Measurements from ENCODE around the gene USP9Y.
"Not testable (repeated sequence)": the region's sequence is repeated elsewhere in the genome, so short reads cannot be mapped to it uniquely, and the experiment has no call there.

The USP9Y gene

GRCh38 chrY:12701181-12701695 lies at the start of gene USP9Y:
Gene USP9Y (plus strand): TSS chrY:12701231. CDS start chrY:12709448, 8,217 bp downstream.
- DNase-seq (ENCODE audit: low spot score) = no peak

DNA sequence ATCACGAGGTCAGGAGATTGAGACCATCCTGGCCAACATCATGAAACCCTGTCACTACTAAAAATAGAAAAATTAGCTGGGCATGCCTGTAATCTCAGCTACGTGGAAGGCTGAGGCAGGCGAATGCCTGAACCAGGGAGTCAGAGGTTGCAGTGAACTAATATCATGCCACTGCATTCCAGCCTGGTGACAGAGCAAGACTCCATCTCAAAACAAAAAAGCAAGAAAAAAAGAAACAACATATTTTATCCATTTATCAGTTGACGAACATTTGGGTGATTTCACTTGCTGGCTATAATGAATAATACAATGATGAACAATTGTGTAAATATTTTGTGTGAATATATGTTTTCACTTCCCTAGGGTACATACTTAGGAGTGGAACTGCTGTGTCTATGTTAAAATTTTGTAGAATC lies 49.4 kb upstream of the USP9Y start:
- DNase-seq (ENCODE audit: low spot score) = no peak

GRCh38 chrY:12661745-12662681 lies 39.0 kb upstream of the USP9Y start:
- no peak for DNase-seq (ENCODE audit: low spot score)

- DNase-seq (ENCODE audit: low spot score) = no peak
These were observed 38.1 kb upstream of the USP9Y start for GRCh38 chrY:12662745-12663591.

DNA sequence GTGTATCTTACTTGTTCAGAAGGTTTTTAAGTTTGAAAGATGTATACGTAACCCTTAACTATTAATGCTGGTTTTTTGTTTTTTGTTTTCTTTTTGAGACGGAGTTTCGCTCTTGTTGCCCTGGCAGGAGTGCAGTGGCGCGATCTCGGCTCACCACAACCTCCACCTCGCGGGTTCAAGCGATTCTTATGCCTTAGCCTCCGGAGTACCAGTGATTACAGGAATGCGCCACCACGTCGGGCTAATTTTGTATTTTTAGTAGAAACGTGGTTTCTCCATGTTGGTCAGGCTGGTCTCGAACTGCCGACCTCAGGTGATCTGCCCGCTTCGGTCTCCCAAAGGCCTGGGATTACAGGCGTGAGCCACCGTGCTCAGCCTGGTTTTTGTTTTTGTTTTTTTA lies 37.2 kb upstream of the USP9Y start:
- not testable (repeated sequence) for DNase-seq (ENCODE audit: low spot score)

DNA sequence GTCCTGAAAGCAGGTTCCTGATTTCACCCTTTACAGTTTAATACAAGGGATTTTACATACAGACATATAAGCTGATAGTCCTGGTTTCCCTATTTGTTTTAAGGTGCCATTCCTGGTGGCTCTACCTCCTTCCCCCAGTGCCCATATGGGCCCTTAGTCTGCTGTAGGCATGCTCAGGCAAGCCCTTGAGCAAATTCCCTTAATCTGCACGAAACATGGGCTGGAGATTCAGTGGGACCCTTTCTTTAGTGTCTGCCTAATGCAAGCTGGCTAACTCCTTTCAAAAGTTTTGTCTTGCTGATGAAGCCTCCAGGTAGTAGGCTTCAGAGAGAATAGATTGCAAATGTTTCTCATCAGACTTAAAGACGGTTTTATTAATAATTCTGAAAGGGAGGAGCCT lies 22.9 kb upstream of the USP9Y start:
- DNase-seq (ENCODE audit: low spot score) = no peak

- DNase-seq (ENCODE audit: low spot score) = no peak
These were observed 19.5 kb upstream of the USP9Y start for GRCh38 chrY:12681535-12681934.

GRCh38 chrY:12688337-12688736 lies 12.7 kb upstream of the USP9Y start:
- DNase-seq (ENCODE audit: low spot score) = no peak

DNA sequence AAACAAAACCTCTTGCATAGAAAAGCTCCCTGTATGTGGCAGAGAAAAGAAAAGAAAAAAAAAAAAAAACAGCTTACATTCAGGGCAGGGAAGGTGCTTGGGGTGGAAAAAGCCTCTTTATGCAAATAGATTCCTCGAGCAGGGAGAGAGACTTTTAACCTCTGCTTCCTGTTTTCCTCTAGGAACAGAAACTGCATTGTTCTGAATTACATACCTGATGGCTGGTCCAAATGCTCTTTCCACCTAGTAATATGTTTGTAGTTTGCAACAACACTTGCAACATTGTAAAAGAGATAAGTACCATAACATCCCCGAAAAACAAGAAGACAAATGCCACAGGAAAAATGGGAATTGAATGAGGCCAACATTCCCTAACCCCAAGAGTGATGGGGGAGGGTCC lies 944 bp upstream of the USP9Y start:
- no peak for DNase-seq (ENCODE audit: low spot score)

GRCh38 chrY:12702174-12702573 lies 1.1 kb downstream of the USP9Y start:
- no peak for DNase-seq (ENCODE audit: low spot score)

GRCh38 chrY:12710460-12710859 lies 9.4 kb downstream of the USP9Y start:
- no peak for DNase-seq (ENCODE audit: low spot score)

DNA sequence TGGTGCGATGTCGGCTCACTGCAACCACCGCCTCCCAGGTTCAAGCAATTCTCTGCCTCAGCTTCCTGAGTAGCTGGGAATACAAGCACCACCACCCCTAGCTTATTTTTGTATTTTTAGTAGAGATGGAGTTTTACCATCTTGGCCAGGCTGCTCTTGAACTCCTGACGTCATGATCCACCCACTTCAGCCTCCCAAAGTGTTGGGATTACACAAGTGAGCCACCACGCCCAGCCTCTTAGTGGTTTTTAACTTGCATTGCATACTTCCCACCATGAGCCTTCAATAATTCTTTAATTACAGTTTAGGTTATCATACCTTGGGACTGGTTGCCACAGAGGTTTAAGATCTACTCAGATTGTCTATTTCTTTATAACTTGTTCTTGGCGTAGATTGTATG lies 14.3 kb downstream of the USP9Y start:
- DNase-seq (ENCODE audit: low spot score) = no peak

GRCh38 chrY:12729746-12730145 lies 28.7 kb downstream of the USP9Y start:
- no peak for DNase-seq (ENCODE audit: low spot score)

DNA sequence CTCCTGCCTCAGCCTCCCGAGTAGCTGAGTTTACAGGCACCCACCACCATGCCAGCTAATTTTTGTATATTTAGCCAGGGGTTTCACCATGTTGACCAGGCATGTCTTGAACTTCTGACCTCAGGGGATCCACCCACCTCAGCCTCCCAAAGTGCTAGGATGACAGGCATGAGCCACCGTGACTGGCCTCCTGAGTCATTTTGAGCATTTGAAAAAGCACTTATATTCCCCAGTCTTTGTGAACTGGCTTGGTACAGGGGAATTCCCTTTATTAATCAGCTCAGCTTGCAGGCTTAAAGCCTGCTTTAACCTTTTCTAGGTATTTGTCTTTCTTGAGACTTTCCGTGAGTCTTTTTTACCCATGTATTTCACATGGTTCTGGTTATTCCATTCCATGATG lies 32.6 kb downstream of the USP9Y start:
- DNase-seq (ENCODE audit: low spot score) = no peak

- DNase-seq (ENCODE audit: low spot score) = no peak
These were observed 33.0 kb downstream of the USP9Y start for GRCh38 chrY:12734051-12734450.

DNA sequence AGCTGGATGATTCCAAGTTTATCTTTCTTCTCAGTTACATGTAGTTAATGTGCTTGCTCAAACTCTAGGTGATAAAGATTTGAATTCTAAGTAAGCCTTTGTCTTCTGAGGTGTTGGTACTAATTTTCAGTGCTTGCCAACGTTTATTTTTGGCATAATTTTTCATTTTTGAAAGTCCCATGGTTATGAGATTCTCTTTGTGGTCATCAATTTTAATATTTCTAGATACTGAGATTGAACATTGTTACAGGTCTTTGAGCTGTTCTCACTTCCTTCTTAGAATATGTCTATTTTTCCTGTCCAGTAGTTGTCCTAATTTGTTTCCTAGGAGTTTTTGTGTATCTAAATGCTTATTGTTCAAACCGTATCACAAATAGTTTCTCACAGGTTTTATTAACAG lies 40.4 kb downstream of the USP9Y start:
- no peak for DNase-seq (ENCODE audit: low spot score)

GRCh38 chrY:12742725-12743124 lies 41.7 kb downstream of the USP9Y start:
- no peak for DNase-seq (ENCODE audit: low spot score)

DNA sequence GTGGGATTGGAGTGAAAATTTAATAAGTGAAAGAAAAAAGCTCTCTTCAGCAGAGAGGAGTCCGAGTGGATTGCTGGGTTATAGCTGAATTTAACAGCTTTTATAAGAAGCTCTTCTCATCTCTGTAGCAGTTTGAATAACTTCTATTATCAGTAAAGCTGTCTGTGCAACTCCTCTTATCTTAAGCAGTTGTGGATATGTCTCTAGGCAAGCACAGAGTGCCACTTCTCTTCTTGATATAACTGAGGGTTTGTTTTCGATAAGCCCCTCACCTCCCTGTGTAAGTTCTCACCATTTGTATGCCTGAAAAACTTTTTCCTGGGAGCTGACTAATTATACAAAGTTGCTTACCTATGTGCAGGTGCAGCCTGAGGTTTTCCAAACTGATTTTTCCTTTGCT lies 43.1 kb downstream of the USP9Y start:
- no peak for DNase-seq (ENCODE audit: low spot score)

DNA sequence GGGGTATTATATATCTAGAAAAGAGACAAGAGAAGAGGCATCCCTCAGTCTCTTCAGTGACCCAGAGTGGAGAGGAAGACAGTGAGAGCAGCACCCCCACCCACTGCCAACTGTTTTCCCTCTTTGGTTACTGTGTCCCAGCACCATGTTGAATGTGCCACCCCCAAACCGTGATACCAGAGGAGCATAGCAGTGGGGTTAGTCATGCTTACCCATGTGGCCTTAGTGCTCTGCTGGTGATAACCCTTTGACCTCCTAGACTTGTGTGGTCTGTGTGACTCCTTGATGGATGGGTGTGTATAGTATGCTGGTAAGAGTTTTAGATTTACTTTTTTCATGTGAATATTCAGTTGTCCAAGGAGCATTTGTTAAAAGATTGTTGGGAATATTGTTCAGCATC lies 48.3 kb downstream of the USP9Y start:
- DNase-seq (ENCODE audit: low spot score) = no peak

GRCh38 chrY:12752856-12753255 lies 51.8 kb downstream of the USP9Y start:
- DNase-seq (ENCODE audit: low spot score) = no peak

DNA sequence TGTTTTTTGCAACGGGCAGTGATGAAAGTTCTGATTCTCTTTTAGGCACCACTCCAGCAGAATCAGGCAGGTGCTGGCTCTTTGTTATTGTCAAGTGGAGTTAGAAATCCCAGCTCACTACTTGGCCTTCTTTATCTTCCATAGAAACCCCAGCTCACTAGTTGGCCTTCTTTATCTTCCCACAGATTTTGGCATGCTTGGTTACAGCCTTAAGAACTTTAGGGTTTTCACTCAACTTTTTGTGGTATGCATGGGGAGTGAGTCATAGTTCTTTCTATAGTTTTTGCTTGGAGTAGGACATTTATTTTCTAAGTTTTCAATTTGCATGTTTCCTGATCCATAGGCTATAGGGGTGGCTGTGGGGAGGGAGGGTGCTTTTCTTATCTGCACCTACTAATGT lies 55.0 kb downstream of the USP9Y start:
- no peak for DNase-seq (ENCODE audit: low spot score)

- DNase-seq (ENCODE audit: low spot score) = no peak
These were observed 64.9 kb downstream of the USP9Y start for GRCh38 chrY:12765976-12766375.

- DNase-seq (ENCODE audit: low spot score) = no peak
These were observed 83.5 kb downstream of the USP9Y start for GRCh38 chrY:12784521-12784920.

Data from SW480 (cell line).